HG03097 (cell line): Measurements from ENCODE around the gene SHISA9.
"Not testable (repeated sequence)": the region's sequence is repeated elsewhere in the genome, so short reads cannot be mapped to it uniquely, and the experiment has no call there.

Source experiments
- ATAC-seq: cut with Tn5 transposase; IDR thresholded peaks from one replicate; pipeline ENCODE4 v1.9.1; 2021; ENCODE audit not compliant: unreplicated experiment, low FRiP score

The SHISA9 gene

GRCh38 chr16:12899529-12900143, 1.8 kb upstream of the SHISA9 start:
- ATAC-seq, result no peak

DNA sequence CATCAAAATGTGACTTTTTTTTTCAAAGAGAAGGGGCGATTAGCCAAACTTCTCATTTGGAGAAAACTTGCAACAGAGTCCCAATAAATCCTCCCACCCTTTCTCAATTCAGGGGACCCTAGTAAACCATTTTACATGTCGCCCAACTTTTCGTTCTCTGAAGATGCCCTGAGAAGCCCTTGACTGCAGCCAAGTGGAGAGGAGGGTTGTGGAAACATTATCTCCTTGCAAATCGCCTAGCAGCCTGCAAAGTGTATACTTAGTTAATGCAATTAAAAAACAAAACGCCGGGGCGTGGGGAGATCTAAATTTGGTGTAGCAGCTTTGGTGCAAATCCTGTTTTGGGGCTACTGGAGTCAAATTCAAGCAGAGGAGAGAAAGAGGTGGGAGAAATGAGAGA, 1.2 kb upstream of the SHISA9 start:
- no peak for ATAC-seq

- ATAC-seq, result no peak
Observed at GRCh38 chr16:12900599-12901203, 697 bp upstream of the SHISA9 start.

DNA sequence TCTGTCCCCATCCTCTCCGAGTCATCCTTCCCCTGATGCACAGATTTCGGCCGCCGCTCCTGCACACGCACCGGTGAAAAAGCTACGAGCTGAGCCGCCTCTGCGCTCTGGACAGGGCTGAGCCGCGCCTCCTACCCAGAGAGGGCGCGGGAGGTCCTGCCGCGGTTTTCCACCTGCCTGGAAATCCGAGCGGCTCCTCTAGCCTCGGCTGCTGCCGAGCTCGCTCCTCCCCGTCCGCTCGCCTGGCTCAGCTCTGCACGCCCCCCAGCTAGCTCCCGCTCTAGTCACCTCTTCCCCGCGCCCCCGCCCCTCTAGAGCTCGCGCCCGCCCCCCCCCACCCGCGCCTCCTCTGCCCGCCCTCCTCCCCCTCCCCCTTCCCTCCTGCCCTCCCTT, 198 bp upstream of the SHISA9 start:
- no peak for ATAC-seq

GRCh38 chr16:12902511-12903372, 1.3 kb downstream of the SHISA9 start:
- no peak for ATAC-seq

GRCh38 chr16:12903407-12904328, 2.3 kb downstream of the SHISA9 start:
- ATAC-seq, result no peak

GRCh38 chr16:12904329-12904671, 2.9 kb downstream of the SHISA9 start:
- no peak for ATAC-seq

DNA sequence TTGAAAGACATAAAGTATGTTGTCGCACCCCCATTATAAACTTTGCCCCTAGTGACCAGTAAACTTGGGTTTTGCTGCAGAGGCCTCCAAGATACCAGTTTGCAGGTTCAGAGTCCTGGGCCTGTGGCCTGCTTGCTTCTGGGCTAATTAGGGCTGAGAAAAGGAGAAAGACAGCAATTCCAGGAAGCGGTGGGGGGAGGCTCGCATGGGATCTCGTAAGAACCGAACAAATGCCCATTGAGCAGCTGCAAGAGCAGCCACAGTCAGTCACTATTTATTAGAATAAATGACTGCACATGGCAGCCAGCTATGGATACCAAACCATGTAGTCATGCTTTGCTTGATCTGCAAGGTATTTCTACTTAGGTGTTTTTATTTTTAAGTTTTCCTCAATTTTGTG, 4.9 kb downstream of the SHISA9 start:
- no peak for ATAC-seq

- ATAC-seq, result no peak
Observed at GRCh38 chr16:12906765-12907516, 5.5 kb downstream of the SHISA9 start.

GRCh38 chr16:12907670-12908233, 6.4 kb downstream of the SHISA9 start:
- no peak for ATAC-seq

GRCh38 chr16:12917246-12917645, 15.8 kb downstream of the SHISA9 start:
- ATAC-seq, result no peak

- ATAC-seq, result no peak
Observed at GRCh38 chr16:12917653-12918052, 16.3 kb downstream of the SHISA9 start.

DNA sequence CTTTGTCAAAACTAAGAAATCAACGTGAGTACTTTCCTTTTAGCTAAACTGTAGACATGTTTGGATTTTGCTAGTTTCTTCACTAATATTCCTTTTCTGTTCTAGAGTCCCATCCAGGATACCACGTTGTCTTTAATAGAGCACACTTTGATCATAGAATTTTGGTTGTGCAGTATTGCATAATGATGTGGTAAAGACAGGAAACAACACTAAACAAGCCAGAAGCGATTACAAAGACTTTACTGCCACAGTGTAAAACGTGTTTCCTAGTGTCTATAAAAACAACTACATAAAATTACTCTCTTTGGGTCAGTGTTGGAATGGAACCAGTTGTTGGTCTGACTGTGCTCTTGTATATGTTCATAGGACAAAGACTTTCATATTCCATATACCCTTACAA, 19.3 kb downstream of the SHISA9 start:
- no peak for ATAC-seq

DNA sequence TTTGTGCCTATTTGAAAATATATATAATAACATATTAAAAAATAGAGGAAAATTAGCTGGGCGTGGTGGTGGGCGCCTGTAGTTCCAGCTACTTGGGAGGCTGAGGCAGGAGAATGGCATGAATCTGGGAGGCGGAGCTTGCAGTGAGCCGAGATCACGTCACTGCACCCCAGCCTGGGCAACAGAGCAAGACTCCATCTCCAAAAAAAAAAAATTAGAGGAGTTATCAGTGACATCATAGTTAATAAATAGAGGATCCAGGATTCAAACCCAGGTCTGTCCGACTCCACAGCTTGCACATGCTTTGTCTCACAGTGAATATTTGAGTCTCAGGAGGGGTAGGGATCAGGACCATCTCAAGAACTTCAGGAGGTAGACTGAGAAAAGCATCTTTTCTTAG, 22.2 kb downstream of the SHISA9 start:
- not testable (repeated sequence) for ATAC-seq

GRCh38 chr16:12925026-12925800, 23.8 kb downstream of the SHISA9 start:
- no peak for ATAC-seq

GRCh38 chr16:12927591-12927990, 26.2 kb downstream of the SHISA9 start:
- no peak for ATAC-seq

- ATAC-seq, result no peak
Observed at GRCh38 chr16:12930881-12931280, 29.5 kb downstream of the SHISA9 start.

DNA sequence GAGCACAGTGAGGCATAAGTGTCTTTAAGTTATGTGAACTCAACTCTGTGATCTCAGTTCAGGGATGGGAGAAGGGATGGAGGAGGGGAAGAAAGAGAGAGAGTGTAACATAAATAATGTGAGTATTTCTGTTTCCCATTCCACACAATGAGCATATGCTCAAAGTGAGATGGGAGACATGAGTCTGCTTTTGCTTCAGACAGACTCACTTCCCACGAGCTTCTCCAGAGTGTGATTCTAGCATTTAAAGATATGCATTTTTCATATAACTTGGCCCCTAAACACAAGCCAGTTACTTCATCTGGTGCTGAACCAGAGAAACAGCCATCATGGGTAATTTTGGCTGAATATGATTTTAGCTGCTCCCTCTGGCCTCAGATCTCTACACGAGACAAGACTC, 35.0 kb downstream of the SHISA9 start:
- no peak for ATAC-seq

- no peak for ATAC-seq
Observed at GRCh38 chr16:12941896-12942295, 40.5 kb downstream of the SHISA9 start.
